Keratinocyte (primary cell): Measurements from ENCODE around the gene WASF3.

ENCODE experiments used
- CTCF ChIP-seq, 3 experiments: IDR thresholded peaks in 1 of 3; conservative IDR thresholded peaks in 1 of 3; optimal IDR thresholded peaks in 1 of 3; 2 replicates in 2 of 3; 3 replicates in 1 of 3; pipeline versions ENCODE3 to v1.5.1; 2011; ENCODE audit warnings: low read length in 3 of 3, mild to moderate bottlenecking in 3 of 3, moderate library complexity in 2 of 3, control low read depth in 1 of 3, inconsistent platforms in 1 of 3; ENCODE audit not compliant: insufficient read depth in 2 of 3; ENCODE audit errors: extremely low read depth in 1 of 3
- EZH2 ChIP-seq: IDR thresholded peaks from one replicate; pipeline ENCODE4 v1.6.1; 2012; ENCODE audit warnings: inconsistent platforms, mild to moderate bottlenecking, low read length, moderate library complexity

GRCh38 chr13:26587251-26587650 lies 29.8 kb downstream of the WASF3 start:
- TF ChIP-seq CTCF (optimal IDR thresholded peaks at IDR 0.05 in 1 of 3, IDR thresholded peaks at IDR 0.05 in 1 of 3, conservative IDR thresholded peaks at IDR 0.05 in 1 of 3; ENCODE audit: extremely low read depth in 1 of 3, insufficient read depth in 2 of 3, low read length in 3 of 3) (no peak), EZH2 (no peak)
